ENCODE measurements around the gene KATNIP.
"Not testable (repeated sequence)": the region's sequence is repeated elsewhere in the genome, so short reads cannot be mapped to it uniquely, and the experiment has no call there.

GRCh38 chr16:27570986-27571385, 21.0 kb downstream of the KATNIP start:
- TF ChIP-seq CTCF (conservative IDR thresholded peaks at IDR 0.05 in 1 of 2, IDR thresholded peaks at IDR 0.05 in 1 of 2; ENCODE audit: extremely low read depth in 1 of 2, insufficient read depth in 1 of 2, low read depth in 1 of 2, low read length in 2 of 2); EZH2 (IDR thresholded peaks at IDR 0.05; ENCODE audit: borderline replicate concordance, low read length): not testable (repeated sequence)
